K562 (cell line): Measurements from ENCODE around the gene GFI1B. TPM values are rescaled to one million over a fixed set of nuclear protein-coding genes. Genes with fewer than 3 reads are reported as not detected.

Experiments
- ARHGAP35 ChIP-seq: fragments of 450-650 bp; IDR thresholded peaks from 2 replicates; pipeline ENCODE4 v1.6.1; 2018; ENCODE audit not compliant: partially characterized antibody
- ARID1B ChIP-seq: fragments of 450-650 bp; IDR thresholded peaks from 2 replicates; pipeline ENCODE4 v1.6.1; 2016; ENCODE audit warnings: antibody characterized with exemption, mild to moderate bottlenecking, inconsistent platforms
- FOS ChIP-seq: IDR thresholded peaks from 3 replicates; pipeline ENCODE4 v1.6.1; 2011; ENCODE audit not compliant: insufficient read length; ENCODE audit errors: extremely low read depth
- FOXP1 ChIP-seq: sonication (generic); formaldehyde crosslinking; IDR thresholded peaks from 2 replicates; pipeline ENCODE4 v1.8.0; 2022; ENCODE audit warnings: mild to moderate bottlenecking, missing genetic modification reagents
- NR2C2 ChIP-seq, 2 experiments: fragments of 200-800 bp in 1 of 2; sonication (Bioruptor generic) in 1 of 2; sonication (generic) in 1 of 2; formaldehyde crosslinking in 1 of 2; IDR thresholded peaks; 2 replicates each; pipeline versions ENCODE4 v1.6.1 to v1.8.0; 2016 to 2022; ENCODE audit warnings: mild to moderate bottlenecking in 1 of 2, missing compliant biosample characterization in 1 of 2, missing genetic modification characterization in 1 of 2, missing genetic modification reagents in 1 of 2
- NR2F6 ChIP-seq: fragments of 450-650 bp; formaldehyde crosslinking; IDR thresholded peaks from 2 replicates; pipeline ENCODE4 v1.4.0; 2020; ENCODE audit warnings: mild to moderate bottlenecking
- XRCC4 ChIP-seq: IDR thresholded peaks from one replicate; pipeline ENCODE4 v1.6.1; 2011; ENCODE audit not compliant: insufficient read depth, insufficient read length; ENCODE audit errors: extremely low read depth
- ZNF263 ChIP-seq: sonication (generic); formaldehyde crosslinking; IDR thresholded peaks from 2 replicates; pipeline ENCODE4 v1.8.0; 2022; ENCODE audit warnings: mild to moderate bottlenecking, missing genetic modification reagents, borderline replicate concordance
- ZNF436 ChIP-seq: fragments of 250-450, 450-650 bp; sonication (Bioruptor Pico); formaldehyde crosslinking; IDR thresholded peaks from 2 replicates; pipeline ENCODE4 v1.7.0; 2020; ENCODE audit warnings: mild to moderate bottlenecking
- polyA plus RNA-seq, 8 experiments: library from polyadenylated mRNA; depleted of rRNA in 4 of 8; stranded (reverse) in 5 of 8; unstranded in 3 of 8; fragments of >200 nt; fragmentation: Nextera tagmentation in 2 of 8; fragmentation: Illumina TruSeq in 1 of 8; extraction: Ambion mirVana in 2 of 8; extraction: Trizol in 1 of 8; gene quantifications; 2 replicates each; pipeline versions ENCODE4 v1.2.1 to v1.2.3, GENCODE V29; 2011 to 2014; ENCODE audit warnings: inconsistent platforms in 1 of 8, missing spikeins in 1 of 8
- total RNA-seq, 7 experiments: library from RNA; depleted of rRNA in 6 of 7; stranded (reverse); fragments of >200 nt in 6 of 7; fragmentation: Illumina TruSeq in 2 of 7; extraction: Trizol in 2 of 7; gene quantifications; 2 replicates each; pipeline versions ENCODE4 v1.2.1 to v1.2.3, GENCODE V29; 2011 to 2021; ENCODE audit warnings: low replicate concordance in 1 of 7
- TF ChIP-seq, protein P1 (sequence below): fragments of 450-650 bp; IDR thresholded peaks from 2 replicates; pipeline ENCODE4 v1.6.1; 2018; ENCODE audit not compliant: partially characterized antibody
- TF ChIP-seq, protein P2 (sequence below), 3 experiments: IDR thresholded peaks in 2 of 3; conservative IDR thresholded peaks in 1 of 3; 2 replicates each; pipeline ENCODE4 v1.5.1; 2011 to 2012; ENCODE audit warnings: low read length in 3 of 3, mild to moderate bottlenecking in 3 of 3, control low read depth in 2 of 3, improper control_type of control experiment in 1 of 3, inconsistent platforms in 1 of 3, low read depth in 1 of 3, mixed read lengths in 1 of 3, moderate library complexity in 1 of 3; ENCODE audit not compliant: insufficient read depth in 2 of 3
- TF ChIP-seq, protein P3 (sequence below), 2 experiments: fragments of 250-450 bp in 1 of 2; fragments of 450-650 bp in 1 of 2; sonication (Bioruptor Pico) in 1 of 2; IDR thresholded peaks; 2 replicates each; pipeline versions ENCODE4 v1.6.1 to v1.8.0; 2016 to 2021; ENCODE audit warnings: mild to moderate bottlenecking in 2 of 2, moderate library complexity in 2 of 2, missing compliant biosample characterization in 1 of 2, missing genetic modification characterization in 1 of 2
- TF ChIP-seq, protein P4 (sequence below): sonication (generic); formaldehyde crosslinking; IDR thresholded peaks from 2 replicates; pipeline ENCODE4 v1.8.1; 2023; ENCODE audit warnings: missing genetic modification reagents, mild to moderate bottlenecking, borderline replicate concordance

GFI1B gene
- total and polyA plus RNA-seq, 9 of the 15 experiments (the other 6 are each of a cell fraction or from before 2014, with no cell fraction given), result 8.0 to 75.7 (median 34.5) TPM

DNA sequence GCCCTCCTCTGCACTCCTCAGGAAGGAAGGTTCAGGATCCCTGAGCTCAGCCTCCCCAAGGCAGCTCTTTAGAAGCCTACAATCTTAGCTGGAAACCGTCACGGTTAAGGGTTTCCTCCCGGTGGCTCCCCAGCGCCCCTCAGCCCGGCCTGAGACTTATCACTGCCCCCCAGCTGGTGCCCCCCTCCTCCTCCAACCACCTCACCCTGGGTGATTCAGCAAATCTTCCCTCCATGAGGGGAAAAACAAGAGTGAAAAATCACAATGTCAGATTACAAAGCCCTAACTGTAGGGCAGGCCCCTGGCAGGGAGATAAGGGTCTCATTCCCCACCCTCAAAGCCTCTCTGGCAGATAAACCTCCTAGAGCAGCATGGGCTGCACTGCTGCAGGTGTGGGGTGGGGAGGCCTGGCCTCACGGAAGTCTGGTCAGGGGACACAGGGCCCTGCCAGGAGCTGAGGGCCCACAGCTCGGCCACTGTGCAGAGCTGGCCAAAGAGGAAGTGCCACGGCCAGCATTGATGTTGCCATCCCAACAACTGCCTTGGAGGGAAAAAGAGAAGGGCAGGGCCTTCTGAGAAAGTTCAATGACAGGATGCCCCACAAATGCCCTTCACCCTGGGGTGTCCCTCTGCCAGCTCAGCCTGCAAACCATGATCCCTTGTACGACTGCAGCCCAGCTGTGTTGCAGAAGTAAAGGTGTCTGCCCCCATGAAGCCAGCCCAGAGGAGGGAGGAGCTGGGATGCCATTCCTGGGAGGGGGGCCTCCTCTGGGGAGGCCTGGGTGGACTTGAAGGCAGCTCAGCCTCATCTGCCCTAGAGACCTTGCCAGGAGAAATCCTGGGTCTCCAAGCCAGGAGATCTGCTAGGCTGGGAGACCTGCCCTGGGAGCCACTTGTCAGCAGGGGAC is 25.9 kb downstream of the GFI1B start (continued):
- TF ChIP-seq ZNF436, result no peak
- TF ChIP-seq ARHGAP35, result no peak
- no peak for TF ChIP-seq XRCC4
- 0 out of 2 replicates have a peak, but pooled peaks have one; percentile 2 for TF ChIP-seq NR2F6 (CRISPR knock-in tag)
- TF ChIP-seq, protein P1, sequence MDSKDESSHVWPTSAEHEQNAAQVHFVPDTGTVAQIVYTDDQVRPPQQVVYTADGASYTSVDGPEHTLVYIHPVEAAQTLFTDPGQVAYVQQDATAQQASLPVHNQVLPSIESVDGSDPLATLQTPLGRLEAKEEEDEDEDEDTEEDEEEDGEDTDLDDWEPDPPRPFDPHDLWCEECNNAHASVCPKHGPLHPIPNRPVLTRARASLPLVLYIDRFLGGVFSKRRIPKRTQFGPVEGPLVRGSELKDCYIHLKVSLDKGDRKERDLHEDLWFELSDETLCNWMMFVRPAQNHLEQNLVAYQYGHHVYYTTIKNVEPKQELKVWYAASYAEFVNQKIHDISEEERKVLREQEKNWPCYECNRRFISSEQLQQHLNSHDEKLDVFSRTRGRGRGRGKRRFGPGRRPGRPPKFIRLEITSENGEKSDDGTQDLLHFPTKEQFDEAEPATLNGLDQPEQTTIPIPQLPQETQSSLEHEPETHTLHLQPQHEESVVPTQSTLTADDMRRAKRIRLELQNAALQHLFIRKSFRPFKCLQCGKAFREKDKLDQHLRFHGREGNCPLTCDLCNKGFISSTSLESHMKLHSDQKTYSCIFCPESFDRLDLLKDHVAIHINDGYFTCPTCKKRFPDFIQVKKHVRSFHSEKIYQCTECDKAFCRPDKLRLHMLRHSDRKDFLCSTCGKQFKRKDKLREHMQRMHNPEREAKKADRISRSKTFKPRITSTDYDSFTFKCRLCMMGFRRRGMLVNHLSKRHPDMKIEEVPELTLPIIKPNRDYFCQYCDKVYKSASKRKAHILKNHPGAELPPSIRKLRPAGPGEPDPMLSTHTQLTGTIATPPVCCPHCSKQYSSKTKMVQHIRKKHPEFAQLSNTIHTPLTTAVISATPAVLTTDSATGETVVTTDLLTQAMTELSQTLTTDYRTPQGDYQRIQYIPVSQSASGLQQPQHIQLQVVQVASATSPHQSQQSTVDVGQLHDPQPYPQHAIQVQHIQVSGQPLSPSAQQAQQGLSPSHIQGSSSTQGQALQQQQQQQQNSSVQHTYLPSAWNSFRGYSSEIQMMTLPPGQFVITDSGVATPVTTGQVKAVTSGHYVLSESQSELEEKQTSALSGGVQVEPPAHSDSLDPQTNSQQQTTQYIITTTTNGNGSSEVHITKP, result peak; percentile 57
- TF ChIP-seq ARID1B, result peak; percentile 100
- no peak; the same call in 1 of the 2 replicates for TF ChIP-seq FOXP1 (CRISPR knock-in tag)
- TF ChIP-seq FOS, result no peak
- TF ChIP-seq, protein P2, sequence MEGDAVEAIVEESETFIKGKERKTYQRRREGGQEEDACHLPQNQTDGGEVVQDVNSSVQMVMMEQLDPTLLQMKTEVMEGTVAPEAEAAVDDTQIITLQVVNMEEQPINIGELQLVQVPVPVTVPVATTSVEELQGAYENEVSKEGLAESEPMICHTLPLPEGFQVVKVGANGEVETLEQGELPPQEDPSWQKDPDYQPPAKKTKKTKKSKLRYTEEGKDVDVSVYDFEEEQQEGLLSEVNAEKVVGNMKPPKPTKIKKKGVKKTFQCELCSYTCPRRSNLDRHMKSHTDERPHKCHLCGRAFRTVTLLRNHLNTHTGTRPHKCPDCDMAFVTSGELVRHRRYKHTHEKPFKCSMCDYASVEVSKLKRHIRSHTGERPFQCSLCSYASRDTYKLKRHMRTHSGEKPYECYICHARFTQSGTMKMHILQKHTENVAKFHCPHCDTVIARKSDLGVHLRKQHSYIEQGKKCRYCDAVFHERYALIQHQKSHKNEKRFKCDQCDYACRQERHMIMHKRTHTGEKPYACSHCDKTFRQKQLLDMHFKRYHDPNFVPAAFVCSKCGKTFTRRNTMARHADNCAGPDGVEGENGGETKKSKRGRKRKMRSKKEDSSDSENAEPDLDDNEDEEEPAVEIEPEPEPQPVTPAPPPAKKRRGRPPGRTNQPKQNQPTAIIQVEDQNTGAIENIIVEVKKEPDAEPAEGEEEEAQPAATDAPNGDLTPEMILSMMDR (IDR thresholded peaks at IDR 0.05 in 2 of 3, conservative IDR thresholded peaks at IDR 0.05 in 1 of 3; ENCODE audit: insufficient read depth in 2 of 3, low read depth in 1 of 3, low read length in 3 of 3), result peak in 2 of 3 experiments; percentile 25 to 33; a peak in 2 of 6 replicates
- TF ChIP-seq, protein P3, sequence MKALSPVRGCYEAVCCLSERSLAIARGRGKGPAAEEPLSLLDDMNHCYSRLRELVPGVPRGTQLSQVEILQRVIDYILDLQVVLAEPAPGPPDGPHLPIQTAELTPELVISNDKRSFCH (CRISPR knock-in tag; IDR thresholded peaks at IDR 0.05), result peak; percentile 46; the same call in 1 of the 2 replicates
- TF ChIP-seq, protein P3 (tag; IDR thresholded peaks at IDR 0.05), result peak; percentile 93
- TF ChIP-seq, protein P4, sequence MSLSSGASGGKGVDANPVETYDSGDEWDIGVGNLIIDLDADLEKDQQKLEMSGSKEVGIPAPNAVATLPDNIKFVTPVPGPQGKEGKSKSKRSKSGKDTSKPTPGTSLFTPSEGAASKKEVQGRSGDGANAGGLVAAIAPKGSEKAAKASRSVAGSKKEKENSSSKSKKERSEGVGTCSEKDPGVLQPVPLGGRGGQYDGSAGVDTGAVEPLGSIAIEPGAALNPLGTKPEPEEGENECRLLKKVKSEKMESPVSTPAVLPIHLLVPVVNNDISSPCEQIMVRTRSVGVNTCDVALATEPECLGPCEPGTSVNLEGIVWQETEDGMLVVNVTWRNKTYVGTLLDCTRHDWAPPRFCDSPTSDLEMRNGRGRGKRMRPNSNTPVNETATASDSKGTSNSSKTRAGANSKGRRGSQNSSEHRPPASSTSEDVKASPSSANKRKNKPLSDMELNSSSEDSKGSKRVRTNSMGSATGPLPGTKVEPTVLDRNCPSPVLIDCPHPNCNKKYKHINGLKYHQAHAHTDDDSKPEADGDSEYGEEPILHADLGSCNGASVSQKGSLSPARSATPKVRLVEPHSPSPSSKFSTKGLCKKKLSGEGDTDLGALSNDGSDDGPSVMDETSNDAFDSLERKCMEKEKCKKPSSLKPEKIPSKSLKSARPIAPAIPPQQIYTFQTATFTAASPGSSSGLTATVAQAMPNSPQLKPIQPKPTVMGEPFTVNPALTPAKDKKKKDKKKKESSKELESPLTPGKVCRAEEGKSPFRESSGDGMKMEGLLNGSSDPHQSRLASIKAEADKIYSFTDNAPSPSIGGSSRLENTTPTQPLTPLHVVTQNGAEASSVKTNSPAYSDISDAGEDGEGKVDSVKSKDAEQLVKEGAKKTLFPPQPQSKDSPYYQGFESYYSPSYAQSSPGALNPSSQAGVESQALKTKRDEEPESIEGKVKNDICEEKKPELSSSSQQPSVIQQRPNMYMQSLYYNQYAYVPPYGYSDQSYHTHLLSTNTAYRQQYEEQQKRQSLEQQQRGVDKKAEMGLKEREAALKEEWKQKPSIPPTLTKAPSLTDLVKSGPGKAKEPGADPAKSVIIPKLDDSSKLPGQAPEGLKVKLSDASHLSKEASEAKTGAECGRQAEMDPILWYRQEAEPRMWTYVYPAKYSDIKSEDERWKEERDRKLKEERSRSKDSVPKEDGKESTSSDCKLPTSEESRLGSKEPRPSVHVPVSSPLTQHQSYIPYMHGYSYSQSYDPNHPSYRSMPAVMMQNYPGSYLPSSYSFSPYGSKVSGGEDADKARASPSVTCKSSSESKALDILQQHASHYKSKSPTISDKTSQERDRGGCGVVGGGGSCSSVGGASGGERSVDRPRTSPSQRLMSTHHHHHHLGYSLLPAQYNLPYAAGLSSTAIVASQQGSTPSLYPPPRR, result peak; percentile 18; the same call in 1 of the 2 replicates
- TF ChIP-seq NR2C2 (CRISPR knock-in tag; IDR thresholded peaks at IDR 0.05), result no peak
- peak; percentile 37; the same call in 1 of the 2 replicates for TF ChIP-seq NR2C2 (tag; IDR thresholded peaks at IDR 0.05)
- no peak for TF ChIP-seq ZNF263
